Stimulated activated CD4-positive, alpha-beta T cell treated with anti-CD3 and anti-CD28 coated beads, TNF-alpha, amount 100 ng/mL, for 1 hour (primary cell): ENCODE results near the gene MAN1C1.
A peak's percentile ranks its signal among the peaks of the same experiment; 100 is the strongest.
"Not testable (repeated sequence)": the region's sequence is repeated elsewhere in the genome, so short reads cannot be mapped to it uniquely, and the experiment has no call there.

Experiments
- DNase-seq, 3 donors: peaks; one replicate each; pipeline ENCODE4 v3.0.0-alpha.2; 2020; ENCODE audit warnings: low read depth in 3 of 3, low spot score in 1 of 3

MAN1C1 gene

DNA sequence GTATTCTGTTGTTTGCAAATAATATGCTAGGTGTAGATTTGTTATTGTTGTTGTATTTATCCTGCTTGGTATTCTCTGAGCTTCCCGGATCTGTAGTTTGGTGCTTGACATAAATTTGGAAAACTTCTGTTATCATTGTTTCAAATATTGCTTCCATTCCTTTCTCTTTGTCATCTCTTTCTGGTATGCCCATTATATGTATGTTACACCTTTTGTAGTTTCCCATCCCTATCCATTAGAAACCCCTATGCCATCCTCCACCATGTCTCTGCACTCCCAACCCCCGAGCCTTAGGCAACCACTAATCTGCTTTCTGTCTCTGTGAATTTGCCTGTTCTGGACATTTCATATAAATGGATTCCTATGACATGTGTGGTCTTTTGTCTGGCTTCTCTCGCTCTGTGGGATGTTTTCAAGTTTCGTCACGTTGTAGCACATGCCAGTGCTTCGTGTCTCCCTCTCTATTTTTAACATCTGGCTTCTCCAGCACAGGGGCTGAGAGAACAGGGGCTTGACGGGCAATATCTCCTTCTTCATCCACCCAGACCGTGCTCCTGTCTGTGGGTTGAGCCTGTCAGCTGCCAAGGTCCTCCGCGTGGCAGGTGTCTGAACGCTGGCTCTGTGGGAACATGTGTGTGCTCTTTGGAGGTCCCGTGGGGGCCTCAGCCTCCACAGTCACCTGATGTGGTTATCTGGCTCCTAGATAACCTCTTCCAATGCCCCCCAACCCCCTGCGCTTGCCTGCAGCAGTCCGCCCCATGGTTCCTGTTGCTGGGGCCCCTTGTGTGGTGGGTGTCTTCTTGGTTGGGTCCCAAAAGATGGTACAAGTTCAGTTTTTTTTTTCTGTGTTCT lies 32.8 kb upstream of the MAN1C1 start:
- DNase-seq = no peak

GRCh38 chr1:25586181-25586588 lies 30.4 kb upstream of the MAN1C1 start:
- DNase-seq = no peak

- no peak for DNase-seq
Measured at GRCh38 chr1:25587290-25587689, 29.3 kb upstream of the MAN1C1 start.

GRCh38 chr1:25588224-25588623 lies 28.4 kb upstream of the MAN1C1 start:
- DNase-seq = not testable (repeated sequence)

DNA sequence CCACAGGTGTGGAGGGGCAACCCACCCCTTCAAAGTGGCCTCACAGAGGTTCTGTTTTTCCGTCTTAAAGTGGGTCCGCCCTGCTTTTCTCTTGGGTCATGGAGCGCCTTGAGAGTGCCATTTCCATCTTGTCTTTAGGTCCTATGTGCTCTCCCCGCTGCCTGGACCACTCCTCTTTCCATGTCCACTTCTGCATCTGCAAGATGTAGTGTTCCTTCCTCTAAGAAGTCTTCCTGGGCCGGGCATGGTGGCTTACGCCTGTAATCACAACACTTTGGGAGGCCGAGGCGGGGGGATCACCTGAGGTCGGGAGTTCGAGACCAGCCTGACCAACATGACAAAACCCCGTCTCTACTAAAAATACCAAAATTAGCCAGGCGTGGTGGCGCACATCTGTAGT lies 27.8 kb upstream of the MAN1C1 start:
- DNase-seq = not testable (repeated sequence)

DNA sequence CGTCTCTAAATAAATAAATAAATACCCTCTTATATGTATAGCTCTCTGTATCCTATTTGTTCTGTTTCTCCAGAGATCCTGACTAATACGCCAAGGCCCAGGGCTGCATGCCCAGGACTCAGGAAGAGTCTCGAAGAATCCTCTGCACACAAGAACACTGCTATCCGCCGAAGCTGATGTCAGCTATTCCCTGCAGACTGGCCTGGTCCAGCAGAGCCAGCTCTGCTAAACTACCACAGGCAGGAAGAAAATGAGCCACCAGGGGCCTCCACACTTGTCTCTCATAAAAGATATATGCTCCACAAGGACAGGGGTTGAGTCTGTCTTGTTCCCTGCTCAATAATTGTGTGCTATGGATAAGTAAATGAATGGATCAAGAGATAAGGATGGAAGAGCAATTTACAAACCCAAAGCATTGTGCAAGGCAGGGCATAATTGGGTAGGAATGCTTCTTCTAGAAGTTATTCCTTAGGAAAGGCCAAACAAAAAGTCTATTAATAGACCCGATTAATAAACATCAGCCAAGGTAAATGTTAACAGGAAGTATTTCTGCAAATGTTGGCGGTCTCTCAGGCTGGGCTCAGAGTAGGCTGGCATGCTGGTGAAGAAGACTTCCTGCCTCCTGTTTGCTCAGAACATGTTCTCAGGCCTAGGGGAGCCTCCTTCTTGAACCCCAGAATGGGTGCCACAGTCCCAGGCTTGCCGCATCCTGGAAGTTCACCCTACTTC lies 26.3 kb upstream of the MAN1C1 start:
- no peak for DNase-seq

- DNase-seq = no peak
Measured at GRCh38 chr1:25593861-25594260, 22.7 kb upstream of the MAN1C1 start.

DNA sequence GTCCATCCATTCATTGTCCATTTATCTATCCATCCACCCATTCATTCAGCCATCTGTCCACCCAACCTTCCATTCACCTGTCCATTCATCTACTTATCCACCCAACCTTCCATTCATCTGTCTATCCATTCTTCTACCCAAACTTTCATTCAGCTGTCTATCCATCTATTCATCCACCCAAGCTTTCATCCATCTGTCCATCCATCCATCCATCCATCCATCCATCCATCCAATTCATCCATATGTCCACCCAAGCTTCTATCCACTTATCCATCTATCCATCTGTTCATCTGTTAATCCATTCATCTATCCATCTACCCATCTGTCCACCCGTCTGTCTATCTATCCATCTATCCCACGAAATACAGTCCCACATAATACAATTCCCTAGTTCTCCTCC lies 21.6 kb upstream of the MAN1C1 start:
- no peak for DNase-seq

DNA sequence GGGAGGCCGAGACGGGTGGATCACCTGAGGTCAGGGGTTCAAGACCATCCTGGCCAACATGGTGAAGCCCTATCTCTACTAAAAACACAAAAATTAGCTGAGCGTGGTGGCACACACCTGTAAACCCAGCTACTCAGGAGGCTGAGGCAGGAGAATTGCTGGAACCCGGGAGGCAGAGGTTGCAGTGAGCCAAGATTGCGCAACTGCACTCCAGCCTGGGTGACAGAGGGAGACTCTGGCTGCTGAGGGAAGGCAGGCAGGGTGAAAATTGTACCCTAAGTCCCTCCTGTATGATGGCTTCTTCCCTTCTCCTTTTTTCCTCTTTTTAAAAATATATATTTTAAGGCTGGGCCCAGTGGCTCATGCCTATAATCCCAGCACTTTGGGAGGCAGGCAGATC lies 19.9 kb upstream of the MAN1C1 start:
- DNase-seq = not testable (repeated sequence)

DNA sequence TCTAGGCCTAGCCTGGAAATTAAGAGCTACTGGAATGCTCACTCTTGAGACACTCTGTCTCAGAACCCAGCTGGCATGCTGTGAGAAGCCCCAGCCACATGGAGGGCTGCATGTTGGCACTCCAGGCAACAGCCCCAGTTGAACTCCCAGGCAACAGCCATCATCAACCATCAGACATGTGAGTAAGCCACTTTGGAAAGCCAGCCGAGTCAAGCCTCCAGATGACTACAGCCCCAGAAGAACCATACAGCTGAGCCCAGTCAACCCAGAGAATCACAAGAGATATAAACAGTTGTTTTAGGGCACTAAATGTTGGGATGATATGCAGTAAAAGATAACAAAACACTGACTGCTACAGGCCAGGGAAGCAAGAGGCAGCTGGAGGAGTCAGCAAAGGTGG lies 17.7 kb upstream of the MAN1C1 start:
- no peak for DNase-seq

GRCh38 chr1:25599969-25600610 lies 16.5 kb upstream of the MAN1C1 start:
- no peak for DNase-seq

GRCh38 chr1:25600971-25601699 lies 15.5 kb upstream of the MAN1C1 start:
- not testable (repeated sequence) for DNase-seq

- not testable (repeated sequence) for DNase-seq
Measured at GRCh38 chr1:25603779-25604538, 12.6 kb upstream of the MAN1C1 start.

DNA sequence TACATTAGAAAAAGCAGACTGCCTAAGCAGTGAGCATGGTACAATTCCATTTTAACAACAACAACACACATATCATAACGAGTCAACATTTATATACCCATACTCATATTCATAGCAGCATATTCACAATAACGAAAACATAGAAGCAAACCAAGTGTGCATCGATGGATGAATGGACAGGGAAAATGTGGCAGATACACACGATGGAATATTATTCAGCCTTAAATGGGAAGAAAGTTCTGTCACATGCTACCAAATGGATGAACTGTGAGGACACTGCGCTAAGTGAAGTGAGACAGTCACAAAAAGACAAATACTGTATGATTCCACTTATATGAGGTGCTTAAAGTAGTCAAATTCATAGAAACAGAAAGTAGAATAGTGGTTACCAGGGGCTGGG lies 9.5 kb upstream of the MAN1C1 start:
- DNase-seq = no peak

DNA sequence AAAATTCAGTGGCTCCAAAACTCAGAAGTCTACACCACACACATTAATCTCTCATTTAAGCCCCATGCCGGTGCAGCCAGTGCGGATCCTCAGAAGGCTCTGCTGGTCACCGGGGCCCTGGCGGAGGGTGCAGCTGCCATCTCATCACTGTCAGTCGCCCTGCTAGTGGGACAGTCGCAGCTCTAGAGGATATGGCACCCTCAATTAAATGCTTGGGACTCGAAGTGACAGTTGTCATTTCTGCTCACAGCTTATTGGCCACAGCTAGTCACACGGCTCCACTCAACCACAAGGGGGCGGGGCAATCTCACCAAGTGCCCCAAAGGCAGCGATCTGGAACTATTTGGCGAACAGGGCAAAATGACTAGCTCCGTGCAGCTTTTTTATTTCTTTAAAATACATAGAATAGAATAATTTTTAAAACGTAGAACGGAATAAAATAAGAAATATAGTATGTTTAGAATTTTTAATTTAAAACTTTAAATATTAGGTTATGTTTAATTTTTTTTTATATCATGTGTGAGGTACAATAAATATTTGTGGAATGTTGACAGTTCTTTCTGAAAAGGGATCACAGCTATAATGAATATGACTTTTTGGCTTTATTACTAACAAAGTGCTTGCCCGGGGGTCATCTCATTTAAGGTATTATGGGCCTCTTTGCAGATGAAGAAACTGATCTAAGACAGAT lies 8.0 kb upstream of the MAN1C1 start:
- peak; percentile 72 to 80 (median 74) for DNase-seq

- DNase-seq = no peak
Measured at GRCh38 chr1:25609921-25610320, 6.7 kb upstream of the MAN1C1 start.

DNA sequence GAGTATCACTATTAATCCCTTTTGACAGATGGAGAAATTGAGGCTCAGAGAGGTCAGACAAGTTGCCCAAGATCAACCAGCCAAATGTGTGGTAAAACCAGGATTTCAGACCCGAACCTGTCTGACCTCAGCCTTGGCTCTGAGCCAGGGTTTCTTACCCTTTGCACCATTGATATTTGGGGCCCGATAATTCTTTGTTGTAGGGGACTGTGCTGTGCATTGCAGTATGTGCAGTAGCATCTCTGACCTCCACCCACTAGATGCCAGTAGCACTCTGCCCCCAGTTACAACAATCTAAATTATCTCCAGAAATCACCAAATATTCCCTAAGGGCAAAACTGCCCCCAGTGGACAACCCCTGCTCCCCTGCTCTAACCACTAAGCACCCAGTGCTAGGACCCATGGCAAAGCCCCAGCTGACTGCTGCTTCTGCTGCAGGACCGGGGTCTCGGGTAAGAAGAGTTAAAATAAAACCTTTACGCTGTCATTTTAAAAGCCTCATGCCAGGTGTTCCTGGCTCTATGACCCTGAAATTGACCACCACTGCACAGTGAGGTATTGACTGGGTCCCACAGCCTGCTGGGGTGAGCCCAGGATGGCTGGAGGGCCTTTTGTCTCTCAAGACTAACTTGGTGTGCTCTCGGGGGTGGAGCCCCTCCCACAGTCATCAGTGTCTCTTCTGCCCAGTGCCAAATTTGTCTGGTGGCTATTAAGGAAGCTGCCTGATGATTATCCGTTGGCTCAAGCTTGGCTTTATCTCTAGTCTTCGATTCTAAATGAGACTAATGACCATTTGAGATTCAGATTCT lies 5.6 kb upstream of the MAN1C1 start:
- no peak for DNase-seq

DNA sequence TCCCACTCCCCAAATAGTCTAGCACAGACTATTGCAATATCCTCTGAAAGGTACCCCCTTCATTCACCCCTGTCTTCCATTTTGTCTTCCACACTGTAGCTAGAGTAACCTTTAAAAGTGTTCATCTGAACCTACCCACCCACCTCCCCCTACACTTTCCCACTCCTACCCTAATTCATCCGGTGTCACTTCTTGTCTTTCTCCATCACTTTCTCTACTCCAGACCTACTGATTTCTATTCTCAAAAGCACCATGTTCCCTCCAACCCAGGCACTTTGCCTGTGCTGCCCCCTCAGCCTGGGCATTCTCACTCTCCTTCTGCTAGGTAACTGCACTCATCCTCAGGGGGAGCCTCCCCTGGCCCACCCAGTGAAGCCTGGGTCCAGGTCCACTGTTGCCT lies 4.7 kb upstream of the MAN1C1 start:
- no peak for DNase-seq

DNA sequence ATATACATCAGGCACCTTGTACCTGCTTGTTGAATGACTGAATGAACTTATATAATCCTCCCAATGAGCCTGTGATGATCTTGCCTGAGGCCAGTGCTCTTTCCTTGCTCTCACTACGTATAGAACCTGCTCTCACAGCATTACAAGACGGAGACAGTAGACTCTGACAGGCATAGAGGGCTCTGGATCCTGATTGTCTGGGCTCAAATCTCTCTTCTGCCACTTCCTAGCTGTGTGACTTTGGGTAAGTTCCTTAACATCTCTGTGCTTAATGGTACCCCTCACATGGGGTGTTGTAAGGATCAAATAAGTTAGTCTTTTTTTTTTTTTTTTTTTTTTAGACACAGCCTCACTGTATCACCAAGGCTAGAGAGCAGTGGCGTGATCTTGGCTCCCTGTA lies 4.2 kb upstream of the MAN1C1 start:
- DNase-seq = no peak
